ENCODE measurements around the gene TWIST2.

GRCh38 chr2:238899386-238899785 is 51.5 kb downstream of the TWIST2 start:
- no peak for TF ChIP-seq POLR2A (IDR thresholded peaks at IDR 0.05)
- no peak for TF ChIP-seq CTCF (IDR thresholded peaks at IDR 0.05)
